ENCODE measurements around the gene FIGN.

FIGN gene

GRCh38 chr2:163734881-163735684, 725 bp downstream of the FIGN start:
- no peak for DNase-seq

GRCh38 chr2:163734401-163734800, 1.4 kb downstream of the FIGN start:
- DNase-seq: no peak

DNA sequence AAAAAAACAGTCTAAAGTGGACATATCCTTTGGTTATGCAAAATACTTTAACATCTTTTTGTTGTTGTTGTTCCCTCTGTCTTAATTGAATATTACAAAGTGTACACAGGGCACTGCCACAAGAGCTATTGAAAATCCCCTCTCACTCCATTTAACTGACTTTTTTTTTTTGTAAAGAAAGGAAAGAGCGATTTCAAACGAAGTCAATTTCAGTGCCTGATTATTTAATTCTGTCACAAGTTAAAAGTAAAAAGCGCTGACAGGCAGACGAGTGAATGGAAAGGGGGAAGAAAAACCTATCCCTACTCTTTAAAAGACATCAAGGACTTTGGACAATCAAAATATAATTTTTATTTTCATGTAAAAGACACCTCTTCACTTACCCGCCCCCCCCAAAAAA, 1.9 kb downstream of the FIGN start:
- no peak for DNase-seq

DNA sequence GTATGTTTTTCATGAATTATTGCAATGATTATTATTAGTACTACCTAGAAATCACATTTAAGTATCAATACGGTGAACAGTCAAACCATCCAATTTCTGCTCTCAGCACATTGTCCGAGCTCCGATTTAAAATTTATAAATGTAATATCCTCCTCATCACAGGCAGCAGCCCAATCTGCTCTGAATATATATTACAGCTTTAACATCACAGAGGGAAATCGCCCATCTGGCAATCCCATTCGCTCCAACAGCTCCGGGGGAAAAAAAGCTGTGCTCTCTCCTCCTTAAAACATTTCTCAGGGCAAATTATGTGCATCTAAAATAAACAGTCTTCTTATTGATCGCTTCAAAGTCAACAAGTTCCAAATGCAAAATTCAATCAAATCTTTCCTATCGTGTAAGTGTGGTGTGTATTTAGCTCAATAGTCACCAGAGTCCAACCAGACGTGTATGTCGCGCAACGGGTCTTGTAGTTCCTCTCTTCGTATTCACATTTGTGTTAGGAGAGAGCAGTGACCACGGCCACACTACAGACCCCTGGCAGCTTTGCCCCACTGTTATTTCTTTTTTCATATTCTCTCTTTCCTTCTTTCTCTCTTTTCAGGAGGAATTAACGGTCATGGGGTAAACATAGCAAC, 2.4 kb downstream of the FIGN start:
- DNase-seq: no peak

DNA sequence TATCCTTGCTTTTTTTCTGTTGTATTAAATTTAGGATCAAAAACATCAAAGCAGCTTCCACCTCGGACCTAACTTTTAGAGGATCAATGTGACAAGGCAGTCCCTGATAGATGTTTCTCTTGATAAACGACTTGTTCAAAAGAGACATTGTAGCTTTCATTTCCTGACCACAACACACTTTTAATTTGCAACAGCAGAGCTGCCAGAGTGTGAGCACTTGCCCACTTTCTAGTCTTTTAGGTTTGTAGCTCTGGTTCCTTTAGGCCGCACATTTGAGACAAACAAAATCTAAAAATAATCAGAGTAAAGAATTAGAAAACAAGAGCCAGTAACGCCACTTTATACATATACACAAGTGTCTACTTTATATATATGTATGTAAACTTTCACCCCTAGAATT, 3.1 kb downstream of the FIGN start:
- no peak for DNase-seq

GRCh38 chr2:163731735-163732134, 4.1 kb downstream of the FIGN start:
- DNase-seq: no peak

DNA sequence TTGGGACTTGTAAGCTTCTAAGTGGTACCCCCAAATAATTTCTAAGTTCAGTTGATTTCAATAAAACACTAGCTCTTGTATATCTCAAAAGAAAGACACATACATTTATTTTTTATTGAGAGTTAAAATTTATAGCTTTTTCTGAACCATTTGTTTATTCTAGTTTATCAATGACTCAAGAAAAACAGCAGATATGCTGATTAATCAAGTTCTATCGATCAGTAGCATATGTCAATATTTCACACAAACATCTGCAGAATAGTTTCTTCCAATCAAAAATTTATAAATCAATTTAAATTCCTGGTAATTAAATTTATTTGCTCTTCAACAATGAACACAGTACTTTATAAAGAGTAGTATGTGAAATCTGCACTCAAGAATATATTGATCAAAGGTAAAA, 5.3 kb downstream of the FIGN start:
- no peak for DNase-seq

GRCh38 chr2:163729636-163730273, 6.1 kb downstream of the FIGN start:
- no peak for DNase-seq

DNA sequence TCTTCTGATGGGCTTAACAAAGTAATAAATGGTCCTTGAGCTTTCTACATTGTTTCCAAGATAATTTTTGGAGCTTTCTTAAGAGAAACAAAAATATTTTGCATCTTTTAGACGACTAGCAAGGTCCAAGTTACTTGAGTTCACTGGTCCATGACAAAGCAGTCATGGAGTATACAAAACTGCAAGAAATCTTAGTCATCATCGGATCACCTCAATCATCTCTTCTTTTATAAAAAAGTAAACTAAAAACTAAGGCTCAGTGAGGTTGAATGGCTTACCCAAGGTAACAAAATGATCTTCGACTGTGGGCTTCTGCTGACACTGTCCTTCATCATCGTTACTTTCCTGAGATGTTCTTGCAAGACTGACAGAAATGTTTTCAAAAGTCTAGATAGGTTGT, 11.9 kb downstream of the FIGN start:
- DNase-seq: no peak

DNA sequence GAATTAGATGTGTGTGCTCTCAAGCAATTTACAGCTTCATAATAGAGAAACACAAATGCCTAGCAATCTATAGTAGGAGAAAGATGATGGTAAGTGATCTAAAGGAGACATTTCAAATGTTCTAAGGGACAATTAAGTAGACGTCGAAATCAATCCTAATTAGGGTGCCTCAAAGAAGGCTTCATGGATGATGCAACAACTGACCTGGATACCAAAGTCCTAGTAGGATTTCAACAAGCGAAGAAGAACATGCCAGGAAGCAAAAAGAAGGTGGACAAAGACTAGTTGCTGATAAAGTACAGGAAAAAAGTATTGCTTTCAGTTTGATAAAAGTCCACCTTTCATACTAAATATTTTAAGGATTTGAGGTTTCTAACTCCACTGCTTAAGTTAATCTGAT, 12.5 kb downstream of the FIGN start:
- DNase-seq: no peak

- DNase-seq: no peak
These were observed 16.5 kb downstream of the FIGN start for GRCh38 chr2:163719331-163719730.

DNA sequence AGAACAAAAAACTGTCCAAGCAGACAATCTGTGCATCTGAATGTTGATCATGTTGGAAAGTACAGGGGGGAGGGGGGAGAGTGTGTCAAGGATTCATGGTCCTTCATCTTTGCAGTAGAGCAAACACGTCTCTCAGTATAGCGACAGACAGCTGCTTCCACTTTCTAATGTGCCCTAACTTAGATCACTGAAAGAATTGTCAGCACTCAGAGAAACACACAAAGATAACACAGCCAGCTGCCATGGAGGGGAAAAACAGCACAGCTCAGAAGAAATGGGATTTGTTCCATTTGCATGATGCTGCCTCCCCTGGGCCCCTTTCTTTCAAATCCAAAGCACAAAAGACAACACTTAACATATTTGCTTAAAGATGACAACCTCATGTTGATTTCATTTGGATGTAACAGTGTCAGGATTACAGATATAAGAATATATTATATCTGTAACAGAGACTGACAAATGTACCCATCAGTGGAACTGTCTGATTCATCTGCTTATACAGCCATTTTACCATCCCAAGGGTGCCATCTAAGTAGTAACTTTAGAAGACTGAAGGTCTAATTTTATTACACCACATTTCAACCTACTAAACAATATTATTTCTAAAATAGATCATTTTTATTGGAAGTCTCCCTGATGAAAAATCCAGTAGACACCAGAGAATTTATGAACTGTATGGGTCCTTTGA, 17.7 kb downstream of the FIGN start:
- no peak for DNase-seq

- DNase-seq: no peak
These were observed 18.3 kb downstream of the FIGN start for GRCh38 chr2:163717515-163717914.

DNA sequence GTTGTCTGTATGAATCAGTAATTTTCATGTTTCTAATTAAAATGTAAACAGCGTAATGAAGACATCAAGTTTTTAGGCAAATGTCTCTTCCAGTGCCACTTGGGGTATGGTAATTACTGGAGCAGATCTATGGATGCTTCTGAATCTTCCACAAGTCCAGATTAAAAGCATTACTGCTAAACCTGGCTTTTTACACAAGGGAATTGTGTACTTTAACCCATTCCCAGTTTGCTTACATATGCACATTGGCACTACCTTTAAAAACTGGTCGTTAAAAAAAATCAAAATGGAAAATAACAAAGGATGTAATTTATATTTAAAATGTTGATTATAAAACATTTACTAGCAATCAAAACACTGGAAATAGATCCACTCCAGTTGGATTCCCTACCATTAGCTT, 19.7 kb downstream of the FIGN start:
- no peak for DNase-seq

DNA sequence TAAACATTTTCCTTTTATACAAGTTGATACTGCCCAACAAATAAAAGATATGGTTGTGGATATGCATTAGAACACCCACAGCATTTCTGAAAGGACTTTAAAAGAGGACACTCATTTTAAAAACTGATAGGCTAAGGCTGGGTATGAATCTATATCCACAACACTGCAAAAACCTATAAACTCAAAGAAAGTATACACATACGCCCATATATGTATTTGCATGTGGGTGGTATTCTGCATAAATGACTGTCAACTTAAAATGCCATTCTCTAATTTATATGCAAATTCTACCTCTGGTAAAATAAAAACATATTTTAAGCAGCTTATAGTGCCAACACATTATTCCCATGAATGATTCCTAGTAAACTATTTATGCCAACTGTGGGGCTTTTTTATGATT, 20.1 kb downstream of the FIGN start:
- no peak for DNase-seq

GRCh38 chr2:163715199-163715598, 20.6 kb downstream of the FIGN start:
- no peak for DNase-seq

DNA sequence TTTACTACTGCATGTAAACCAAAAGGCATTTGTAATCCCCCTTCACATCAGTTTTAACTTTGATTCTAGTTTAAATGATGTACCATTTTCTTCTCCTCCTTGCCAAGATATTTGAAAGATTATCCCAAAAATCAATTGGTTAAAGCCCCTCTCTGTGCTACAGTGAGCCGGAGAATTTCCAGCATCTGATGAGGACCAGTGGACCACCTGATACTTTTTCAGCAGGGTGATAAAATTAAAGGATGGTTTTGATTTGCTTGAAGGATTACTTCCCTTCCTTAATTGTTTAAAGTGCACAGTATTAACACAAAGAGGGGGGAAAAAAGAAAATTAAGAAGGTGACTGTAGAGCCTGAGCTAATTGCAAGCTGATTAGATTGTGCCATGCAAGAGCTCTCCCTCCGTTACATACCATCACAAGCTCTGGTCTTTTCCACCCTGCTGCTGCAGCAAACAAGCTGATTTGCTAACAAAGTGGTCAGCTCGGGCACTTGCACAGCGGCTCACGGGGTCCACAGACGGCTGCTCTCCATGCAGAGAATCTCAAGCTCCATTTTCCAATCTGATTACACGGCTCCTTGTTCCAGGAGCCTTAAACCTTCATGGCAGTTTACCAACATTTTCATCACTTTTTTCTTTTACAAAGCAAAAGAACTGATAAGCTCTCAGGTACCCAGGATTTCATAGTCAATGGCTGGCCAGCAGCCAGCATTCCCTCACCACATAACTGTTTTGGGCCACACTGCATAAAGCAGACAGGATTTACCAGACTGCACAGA, 22.1 kb downstream of the FIGN start:
- no peak for DNase-seq

GRCh38 chr2:163711699-163712098, 24.1 kb downstream of the FIGN start:
- DNase-seq: no peak

DNA sequence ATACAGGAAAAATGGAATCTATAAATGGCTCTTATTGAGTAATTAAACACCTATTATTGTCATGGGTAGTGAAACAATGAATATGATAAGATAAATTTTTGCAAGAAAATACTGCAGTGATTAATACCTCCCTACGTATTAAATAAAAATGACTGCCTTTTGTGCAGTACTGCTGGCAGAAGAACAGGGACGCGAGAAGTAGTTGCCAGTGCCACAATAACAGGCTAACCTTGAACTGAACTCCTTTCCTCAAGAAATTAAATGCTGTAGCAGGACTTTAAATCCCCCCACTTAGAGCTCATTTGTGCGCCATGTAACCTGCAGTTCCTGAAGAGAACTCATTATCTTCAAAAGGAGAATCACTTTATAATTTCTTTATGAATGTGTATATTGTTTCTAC, 24.6 kb downstream of the FIGN start:
- no peak for DNase-seq

- no peak for DNase-seq
These were observed 26.5 kb downstream of the FIGN start for GRCh38 chr2:163709270-163709669.

GRCh38 chr2:163708265-163708664, 27.5 kb downstream of the FIGN start:
- no peak for DNase-seq

GRCh38 chr2:163703386-163703785, 32.4 kb downstream of the FIGN start:
- DNase-seq: no peak

All from stimulated activated naive CD4-positive, alpha-beta T cell (primary cell).